ENCODE results near the gene C1orf116.

C1orf116 gene

DNA sequence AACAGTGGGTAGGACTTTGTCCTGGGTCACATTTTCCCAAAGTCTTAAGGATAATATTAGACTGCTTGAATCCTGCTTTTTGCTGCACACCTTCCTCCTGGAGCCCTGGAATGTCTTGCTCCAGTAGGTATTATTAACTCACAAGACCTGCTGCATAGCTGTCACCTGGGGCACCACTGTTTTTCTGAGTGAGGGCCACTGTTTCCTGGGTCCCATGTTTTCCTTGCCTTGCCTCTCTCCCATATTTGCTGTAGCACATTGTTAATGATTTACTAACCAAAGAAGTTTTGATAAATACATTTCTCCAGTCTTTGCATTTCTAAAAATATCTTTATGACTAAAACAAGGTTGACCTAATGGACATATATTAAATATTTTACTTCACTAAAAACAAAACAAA, 39.8 kb downstream of the C1orf116 start:
- H3K36me3 Mint-ChIP-seq = no peaks in the 10 kb centered on the region
- no peak for ATAC-seq (ENCODE audit: low read depth)

DNA sequence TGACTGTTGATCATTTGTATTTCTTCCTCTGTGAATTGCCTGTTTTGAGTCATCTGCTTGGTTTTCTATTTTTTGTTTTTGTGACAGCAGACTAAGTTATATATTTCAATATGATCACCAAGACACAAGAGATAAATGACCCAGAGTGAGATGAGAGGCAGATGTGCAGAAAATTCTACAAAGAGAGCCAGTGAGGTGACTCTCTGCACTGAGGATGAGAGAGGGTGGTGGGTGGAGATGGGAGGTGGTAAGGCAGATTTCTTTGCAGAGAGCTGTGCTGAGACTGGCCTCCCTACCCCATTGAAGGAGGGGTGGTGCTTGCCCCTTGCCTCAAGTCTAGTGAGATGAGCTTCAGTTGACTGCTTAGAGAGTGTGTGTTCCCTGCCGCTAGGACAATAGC, 44.7 kb downstream of the C1orf116 start:
- H3K27me3 Mint-ChIP-seq = peaks cover 17% of the 10 kb centered on the region
- DNase-seq (ENCODE audit: low spot score in 2 of 2) (no peak), ATAC-seq (ENCODE audit: low read depth) (no peak)
- H3K9me3 Mint-ChIP-seq = no peaks in the 10 kb centered on the region
- no peak overlapping the region for H3K27ac Mint-ChIP-seq
- H3K36me3 Mint-ChIP-seq = no peaks in the 10 kb centered on the region
- H3K4me3 Mint-ChIP-seq = no peak overlapping the region
- no peaks in the 10 kb centered on the region for H3K4me1 Mint-ChIP-seq

More for the DNA sequence above, 39.8 kb downstream of the C1orf116 start:
- DNase-seq (ENCODE audit: low spot score in 2 of 2) = no peak
- no peaks in the 10 kb centered on the region for H3K4me1 Mint-ChIP-seq
- no peak overlapping the region for H3K27ac Mint-ChIP-seq
- H3K27me3 Mint-ChIP-seq = peaks cover 9% of the 10 kb centered on the region
- H3K9me3 Mint-ChIP-seq = no peaks in the 10 kb centered on the region
- H3K4me3 Mint-ChIP-seq = no peak overlapping the region

DNA sequence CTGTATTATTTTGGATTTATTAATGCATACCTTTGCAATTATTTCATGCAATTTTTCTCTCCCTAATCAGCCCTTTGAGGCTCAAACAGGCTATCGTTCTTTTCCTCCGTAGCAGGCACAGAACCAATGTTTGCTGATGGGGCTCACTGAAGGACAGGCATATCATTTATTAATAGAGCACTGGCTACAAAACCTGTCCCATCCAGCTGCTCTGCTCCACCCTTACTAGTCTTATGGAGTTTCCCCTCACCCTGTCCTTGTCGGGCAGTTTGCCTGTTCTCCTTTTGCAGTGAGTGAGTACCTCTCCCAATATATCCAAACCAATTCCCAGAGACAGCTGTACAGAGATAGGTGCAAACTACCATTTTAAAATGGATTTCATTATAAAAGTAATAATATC, 45.7 kb downstream of the C1orf116 start:
- no peaks in the 10 kb centered on the region for H3K36me3 Mint-ChIP-seq
- DNase-seq (ENCODE audit: low spot score in 2 of 2) = no peak
- H3K4me3 Mint-ChIP-seq = no peak overlapping the region
- no peak overlapping the region for H3K27ac Mint-ChIP-seq
- no peaks in the 10 kb centered on the region for H3K9me3 Mint-ChIP-seq
- peaks cover 17% of the 10 kb centered on the region for H3K27me3 Mint-ChIP-seq
- no peaks in the 10 kb centered on the region for H3K4me1 Mint-ChIP-seq
- ATAC-seq (ENCODE audit: low read depth) = no peak

DNA sequence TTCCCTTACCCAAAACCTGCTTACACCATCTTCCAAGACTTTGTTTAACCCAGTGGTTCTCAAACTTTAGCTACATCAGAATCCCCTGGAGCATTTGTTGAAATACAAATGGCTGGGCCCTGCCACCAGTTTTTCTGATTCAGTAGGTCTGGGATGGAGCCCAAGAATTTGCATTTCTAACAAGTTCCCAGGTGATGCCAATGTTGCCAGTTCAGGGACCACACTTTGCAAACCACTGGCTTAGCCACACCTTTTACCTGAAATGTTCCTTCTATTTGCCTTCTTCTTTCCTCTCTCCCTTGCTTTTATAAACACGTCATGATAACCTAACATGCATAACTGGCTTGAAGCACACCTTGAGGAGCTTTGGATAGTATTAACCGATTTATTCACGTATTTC, 46.2 kb downstream of the C1orf116 start:
- DNase-seq (ENCODE audit: low spot score in 2 of 2) (no peak), ATAC-seq (ENCODE audit: low read depth) (no peak)
- Mint-ChIP-seq H3K27ac (no peak overlapping the region), H3K27me3 (peaks cover 16% of the 10 kb centered on the region), H3K9me3 (no peaks in the 10 kb centered on the region), H3K36me3 (no peaks in the 10 kb centered on the region), H3K4me3 (no peak overlapping the region), H3K4me1 (no peaks in the 10 kb centered on the region)

DNA sequence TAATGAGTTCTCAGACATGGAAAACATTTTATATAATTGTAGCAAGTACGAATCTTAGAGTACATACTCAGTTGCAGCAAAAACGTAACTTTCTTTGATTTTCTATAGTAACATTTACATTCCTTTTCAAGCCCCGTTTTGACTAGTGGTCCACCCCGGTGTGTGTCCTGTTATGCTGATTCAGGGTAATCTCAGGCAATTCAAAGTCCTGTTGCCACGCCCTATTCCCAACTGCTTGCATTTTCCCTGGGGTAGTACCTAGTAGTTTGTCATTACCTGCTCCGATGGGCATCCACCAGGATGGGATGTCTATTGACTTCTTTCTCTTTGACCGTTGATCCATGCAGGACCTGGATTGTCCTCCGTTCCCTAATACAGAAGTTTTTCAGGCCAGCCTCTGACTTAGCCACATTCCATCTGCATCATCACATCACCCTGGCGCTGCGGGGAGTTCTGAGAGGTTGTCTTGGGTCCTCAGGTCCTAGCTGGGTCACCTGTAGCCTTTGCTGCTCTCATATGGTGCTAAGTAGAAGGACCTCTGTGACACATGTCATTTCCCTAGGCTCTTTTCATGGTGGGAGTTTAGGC, 47.3 kb downstream of the C1orf116 start:
- no peak overlapping the region for H3K4me3 Mint-ChIP-seq
- ATAC-seq (ENCODE audit: low read depth) = no peak
- H3K9me3 Mint-ChIP-seq = no peaks in the 10 kb centered on the region
- no peaks in the 10 kb centered on the region for H3K36me3 Mint-ChIP-seq
- no peak for DNase-seq (ENCODE audit: low spot score in 2 of 2)
- no peaks in the 10 kb centered on the region for H3K4me1 Mint-ChIP-seq
- no peak overlapping the region for H3K27ac Mint-ChIP-seq
- H3K27me3 Mint-ChIP-seq = peaks cover 16% of the 10 kb centered on the region

DNA sequence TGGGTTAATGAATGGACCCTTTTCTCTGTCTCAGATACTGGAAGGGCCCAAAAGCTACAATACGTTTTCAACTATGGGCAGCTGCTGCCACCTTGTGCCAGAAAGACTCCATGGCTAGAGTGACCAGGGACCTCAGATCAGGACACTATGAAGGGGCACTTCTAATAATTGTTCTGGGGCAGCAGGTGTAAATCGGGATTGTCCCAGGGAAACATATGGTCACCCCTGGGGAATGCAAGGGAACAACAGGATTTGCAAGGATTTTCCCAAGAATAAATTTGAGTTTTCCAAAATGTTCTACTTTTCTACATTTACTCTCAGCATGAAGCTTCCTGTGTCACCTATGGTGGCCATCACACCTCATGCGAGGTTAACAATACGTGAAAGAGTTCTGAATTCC, 50.3 kb downstream of the C1orf116 start:
- Mint-ChIP-seq H3K9me3 (no peaks in the 10 kb centered on the region), H3K4me1 (no peaks in the 10 kb centered on the region), H3K4me3 (no peak overlapping the region), H3K27ac (no peak overlapping the region), H3K36me3 (no peaks in the 10 kb centered on the region), H3K27me3 (peaks cover 13% of the 10 kb centered on the region)
- peak; percentile 62 to 65 for DNase-seq (ENCODE audit: low spot score in 2 of 2)
- ATAC-seq (ENCODE audit: low read depth) = peak; percentile 91

DNA sequence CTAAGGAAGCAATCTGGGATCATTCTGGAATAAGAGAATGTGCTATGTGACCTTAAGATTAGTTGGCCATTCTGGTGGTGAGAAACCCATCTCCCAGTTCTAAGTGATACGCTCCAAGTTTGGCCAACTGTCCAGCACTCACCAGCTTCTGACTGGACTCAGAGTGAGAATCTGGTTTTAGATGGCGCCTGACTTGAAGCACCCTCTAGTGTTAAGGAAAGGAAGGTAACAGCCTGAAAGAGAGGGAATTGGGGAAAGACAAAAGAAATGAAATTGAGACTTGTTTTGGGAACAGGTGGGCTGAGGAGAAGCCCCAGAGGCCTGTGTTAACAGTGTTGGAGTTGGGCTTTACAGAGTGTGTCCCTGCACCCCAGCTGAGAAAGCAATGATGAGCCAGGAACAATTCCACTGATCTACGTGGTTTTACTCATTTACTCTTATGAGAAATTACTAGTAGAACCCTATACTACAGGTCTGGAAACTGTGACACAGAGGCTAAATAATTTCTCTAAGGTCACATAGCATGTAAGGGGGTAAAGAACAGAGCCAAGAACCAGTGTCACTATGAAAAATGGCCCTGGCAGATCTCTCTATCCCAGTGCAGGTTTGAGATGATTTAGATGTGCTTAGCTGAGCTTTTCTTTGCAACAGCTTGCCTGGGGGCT, 53.0 kb downstream of the C1orf116 start:
- no peak overlapping the region for H3K27ac Mint-ChIP-seq
- ATAC-seq (ENCODE audit: low read depth) = no peak

DNA sequence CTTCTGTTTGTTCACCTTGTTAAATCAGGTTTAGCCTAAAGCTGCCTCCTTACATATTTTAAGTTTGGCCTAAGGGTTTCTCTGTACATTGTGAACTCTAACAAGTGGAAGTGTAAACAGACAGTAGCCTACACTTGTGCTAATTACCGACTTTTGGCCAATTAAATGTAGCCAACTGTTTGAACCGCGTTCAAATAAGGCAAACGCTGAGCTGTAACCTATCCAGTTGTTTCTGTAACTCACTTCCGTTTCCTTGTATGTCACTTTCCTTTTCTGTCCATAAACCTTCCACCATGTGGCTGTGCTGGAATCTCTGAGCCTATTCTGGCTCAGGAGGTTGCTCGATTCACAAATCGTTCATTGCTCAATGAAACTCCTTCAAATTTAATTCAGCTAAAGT, 54.3 kb downstream of the C1orf116 start:
- DNase-seq (ENCODE audit: low spot score in 2 of 2) (no peak), ATAC-seq (ENCODE audit: low read depth) (no peak)
- H3K36me3 Mint-ChIP-seq = no peaks in the 10 kb centered on the region
- no peaks in the 10 kb centered on the region for H3K9me3 Mint-ChIP-seq
- no peak overlapping the region for H3K4me3 Mint-ChIP-seq
- peaks cover 1% of the 10 kb centered on the region for H3K27me3 Mint-ChIP-seq
- H3K27ac Mint-ChIP-seq = no peak overlapping the region
- no peaks in the 10 kb centered on the region for H3K4me1 Mint-ChIP-seq

More for the DNA sequence above, 53.0 kb downstream of the C1orf116 start:
- H3K27me3 Mint-ChIP-seq = peaks cover 5% of the 10 kb centered on the region
- DNase-seq (ENCODE audit: low spot score in 2 of 2) = no peak
- H3K4me1 Mint-ChIP-seq = no peaks in the 10 kb centered on the region
- H3K36me3 Mint-ChIP-seq = no peaks in the 10 kb centered on the region
- no peaks in the 10 kb centered on the region for H3K9me3 Mint-ChIP-seq
- H3K4me3 Mint-ChIP-seq = no peak overlapping the region

DNA sequence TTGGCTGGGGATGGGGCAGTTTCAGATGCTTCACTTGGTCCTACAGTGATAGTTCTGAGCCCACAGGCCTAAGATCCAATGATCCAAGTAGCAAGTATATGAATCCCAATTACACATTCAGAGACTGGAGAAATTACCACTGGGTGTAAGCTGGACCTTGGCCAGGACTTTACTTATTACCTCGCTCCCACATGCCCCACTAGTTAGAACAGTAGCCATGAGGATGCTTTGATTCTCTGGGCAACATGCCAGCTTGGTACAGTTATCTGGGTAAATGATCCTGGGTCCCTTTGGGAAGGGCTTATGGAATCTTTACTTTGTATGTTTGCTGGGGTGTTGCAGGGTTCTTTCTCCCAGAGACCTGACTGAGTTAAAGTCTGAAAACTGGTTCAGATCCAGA, 57.2 kb downstream of the C1orf116 start:
- Mint-ChIP-seq H3K27ac (no peak overlapping the region), H3K9me3 (no peaks in the 10 kb centered on the region), H3K36me3 (no peaks in the 10 kb centered on the region), H3K4me3 (no peak overlapping the region), H3K4me1 (no peaks in the 10 kb centered on the region), H3K27me3 (peaks cover 2% of the 10 kb centered on the region)
- DNase-seq (ENCODE audit: low spot score in 2 of 2) = no peak
- ATAC-seq (ENCODE audit: low read depth) = no peak

DNA sequence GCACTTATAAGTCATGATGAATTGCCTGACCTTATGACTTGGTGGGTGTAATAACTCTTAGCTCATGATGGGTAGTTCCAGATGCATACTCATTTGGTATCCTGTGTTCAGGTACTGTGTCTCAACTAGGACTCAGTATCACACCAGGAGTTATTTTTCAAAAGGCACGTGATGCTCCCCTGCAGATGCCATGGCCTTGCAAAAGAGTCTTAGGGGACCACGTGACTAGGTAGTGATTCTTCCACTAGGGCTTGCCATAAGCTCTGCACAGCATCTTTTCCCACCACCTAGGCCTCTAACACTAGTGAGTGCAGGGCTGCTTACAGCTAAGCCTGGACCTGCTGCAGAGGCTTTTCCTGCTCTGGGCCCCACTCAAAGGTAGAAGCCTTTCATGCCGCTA, 58.4 kb downstream of the C1orf116 start:
- ATAC-seq (ENCODE audit: low read depth) (no peak), DNase-seq (ENCODE audit: low spot score in 2 of 2) (no peak)
- Mint-ChIP-seq H3K36me3 (no peaks in the 10 kb centered on the region), H3K27ac (no peak overlapping the region), H3K27me3 (peaks cover 2% of the 10 kb centered on the region), H3K9me3 (no peaks in the 10 kb centered on the region), H3K4me1 (no peaks in the 10 kb centered on the region), H3K4me3 (no peak overlapping the region)

DNA sequence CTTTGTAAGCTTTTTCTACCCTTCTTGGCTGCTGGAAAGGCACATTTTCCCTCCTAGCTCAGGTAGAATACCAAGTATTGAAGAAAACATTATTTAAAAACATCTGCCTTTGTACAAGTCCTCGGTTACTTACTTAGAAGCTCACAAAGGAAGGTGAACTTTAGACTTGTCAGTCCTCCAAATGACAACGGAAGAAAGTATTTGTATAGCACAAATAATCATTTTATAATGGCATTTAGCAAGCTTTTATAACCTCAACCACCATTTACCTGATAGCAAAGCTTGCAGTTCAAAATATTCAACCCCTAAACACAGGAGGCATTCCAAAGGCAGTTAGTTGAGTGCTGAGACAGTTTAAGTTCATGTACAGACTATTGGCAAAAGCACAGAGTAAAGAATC, 59.8 kb downstream of the C1orf116 start:
- Mint-ChIP-seq H3K9me3 (no peaks in the 10 kb centered on the region), H3K36me3 (no peaks in the 10 kb centered on the region), H3K4me3 (no peak overlapping the region), H3K4me1 (peaks cover 1% of the 10 kb centered on the region), H3K27me3 (peaks cover 2% of the 10 kb centered on the region), H3K27ac (no peak overlapping the region)
- ATAC-seq (ENCODE audit: low read depth) (no peak), DNase-seq (ENCODE audit: low spot score in 2 of 2) (no peak)

DNA sequence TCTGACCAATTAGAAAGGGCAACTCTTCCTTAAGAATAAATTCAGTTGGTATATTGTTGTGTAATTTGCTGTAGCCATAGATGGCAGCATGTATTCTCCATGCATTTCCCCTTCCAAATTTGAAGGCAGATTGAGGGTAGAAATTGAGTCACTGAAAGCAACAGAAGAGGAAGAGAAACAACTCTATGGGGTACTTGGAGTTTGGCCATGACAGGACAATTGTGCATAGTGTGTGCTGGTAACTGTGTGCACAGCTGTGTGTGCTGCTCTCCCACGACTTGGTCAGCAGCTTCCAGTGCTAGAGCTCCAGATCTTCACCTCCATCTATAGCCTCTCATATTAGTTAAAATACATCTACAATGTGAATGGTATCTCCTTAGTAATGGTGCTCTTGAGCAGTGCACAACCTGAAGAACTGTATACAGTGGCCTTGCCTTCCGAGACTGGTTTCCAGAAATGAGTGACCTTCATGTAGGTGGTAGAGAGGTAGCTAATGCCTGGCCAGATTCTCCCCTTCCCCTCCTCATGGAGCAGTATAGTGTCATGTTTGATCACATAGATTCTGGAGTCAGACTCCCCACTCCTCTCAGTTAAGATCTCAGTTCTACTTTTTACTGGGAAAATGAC, 61.4 kb downstream of the C1orf116 start:
- Mint-ChIP-seq H3K4me3 (no peak overlapping the region), H3K9me3 (no peaks in the 10 kb centered on the region), H3K27me3 (peaks cover 2% of the 10 kb centered on the region), H3K27ac (no peak overlapping the region), H3K4me1 (peaks cover 8% of the 10 kb centered on the region), H3K36me3 (no peaks in the 10 kb centered on the region)
- ATAC-seq (ENCODE audit: low read depth) = no peak
- no peak for DNase-seq (ENCODE audit: low spot score in 2 of 2)

DNA sequence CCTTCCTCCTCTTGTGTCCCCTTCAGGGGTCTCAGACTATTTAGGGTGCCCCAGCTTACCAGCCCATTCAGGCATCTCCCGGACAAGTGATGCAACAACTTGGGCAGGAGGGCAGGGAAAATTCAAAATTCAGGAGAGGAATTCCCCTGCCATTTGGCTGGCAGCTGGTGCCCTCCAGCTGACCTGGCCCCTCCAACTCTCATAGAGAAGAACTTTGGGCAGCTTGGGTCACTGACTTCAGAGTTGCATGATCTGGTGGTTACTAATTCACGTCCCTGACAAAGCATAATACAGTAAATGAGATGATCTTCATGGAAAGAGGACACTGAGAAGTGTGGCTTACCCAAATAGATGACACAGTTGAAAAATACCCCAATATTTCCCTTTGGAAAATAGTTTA, 62.1 kb downstream of the C1orf116 start, which contains the start of gene FCAMR:
TSS of gene FCAMR (minus strand) at position 15 of the 400 bp plus-strand sequence. CDS start 335 bp downstream, outside the sequence.
- DNase-seq (ENCODE audit: low spot score in 2 of 2) (no peak), ATAC-seq (ENCODE audit: low read depth) (no peak)
- Mint-ChIP-seq H3K36me3 (no peaks in the 10 kb centered on the region), H3K4me1 (peaks cover 8% of the 10 kb centered on the region), H3K27me3 (peaks cover 2% of the 10 kb centered on the region), H3K4me3 (no peak within 1 kb of the TSS), H3K27ac (no peak within 1 kb of the TSS), H3K9me3 (no peaks in the 10 kb centered on the region)

DNA sequence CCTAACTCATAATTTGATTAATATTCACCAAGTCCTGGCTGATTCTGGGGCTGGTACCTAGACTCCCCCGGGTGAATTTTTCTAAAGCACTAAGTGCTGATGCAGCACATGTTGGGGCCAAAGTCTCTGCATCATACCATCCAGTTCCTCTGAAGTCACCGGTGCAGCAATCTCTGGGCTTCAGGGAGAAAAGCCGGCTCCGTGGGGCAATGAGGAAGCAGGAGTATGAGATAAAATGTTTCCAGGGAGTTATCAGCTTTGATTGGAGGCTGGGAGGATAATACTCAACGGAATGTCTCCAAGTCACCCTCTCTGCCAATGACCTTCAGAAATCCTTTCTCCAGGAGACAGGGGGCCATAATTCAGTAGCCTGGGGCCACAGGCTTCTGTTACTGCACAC, 63.5 kb downstream of the C1orf116 start:
- Mint-ChIP-seq H3K9me3 (no peaks in the 10 kb centered on the region), H3K4me1 (peaks cover 8% of the 10 kb centered on the region)
- no peak for ATAC-seq (ENCODE audit: low read depth)

More for the DNA sequence above, 63.5 kb downstream of the C1orf116 start:
- Mint-ChIP-seq H3K36me3 (no peaks in the 10 kb centered on the region), H3K27me3 (peaks cover 2% of the 10 kb centered on the region), H3K4me3 (no peak overlapping the region), H3K27ac (no peak overlapping the region)
- DNase-seq (ENCODE audit: low spot score in 2 of 2) = no peak

All from memory B cell (primary cell).